Calu3 (cell line): ENCODE results near the gene PRSS2. TPM values are rescaled to one million over a fixed set of nuclear protein-coding genes. Genes with fewer than 3 reads are reported as not detected.
"Not testable (repeated sequence)": the region's sequence is repeated elsewhere in the genome, so short reads cannot be mapped to it uniquely, and the experiment has no call there.

Source experiments
- BruUV-seq: library from RNA; stranded (reverse); fragments of 400-500 nt; replicated peaks from 2 replicates; lab custom pipeline; 2021; lab: Mats Ljungman, UMichigan
- CTCF ChIA-PET: fragments of 300-600 bp; sonication (Branson Sonifier 250); formaldehyde crosslinking; loops from one replicate; lab custom pipeline; 2022; ENCODE audit warnings: antibody characterized with exemption; lab: Charles Lee
- DNase-seq: peaks from one replicate; pipeline ENCODE4 v3.0.0; 2022
- H3K27ac Mint-ChIP-seq: one replicate; pipeline ENCODE4 v1.8.0; 2022; ENCODE audit warnings: mixed read lengths; ENCODE audit not compliant: unreplicated experiment
- H3K27me3 Mint-ChIP-seq: one replicate; pipeline ENCODE4 v1.8.0; 2022; ENCODE audit warnings: mixed read lengths; ENCODE audit not compliant: unreplicated experiment
- H3K36me3 Mint-ChIP-seq: one replicate; pipeline ENCODE4 v1.8.0; 2022; ENCODE audit warnings: mild to moderate bottlenecking, moderate library complexity, mixed read lengths; ENCODE audit not compliant: insufficient read depth, unreplicated experiment
- H3K4me1 Mint-ChIP-seq: one replicate; pipeline ENCODE4 v1.8.0; 2022; ENCODE audit warnings: mild to moderate bottlenecking, low read depth, mixed read lengths; ENCODE audit not compliant: unreplicated experiment
- H3K4me3 Mint-ChIP-seq: one replicate; pipeline ENCODE4 v1.8.0; 2022; ENCODE audit warnings: mild to moderate bottlenecking, low read depth, moderate library complexity, mixed read lengths; ENCODE audit not compliant: unreplicated experiment
- H3K9me3 Mint-ChIP-seq: one replicate; pipeline ENCODE4 v1.8.0; 2022; ENCODE audit warnings: low read depth, mixed read lengths; ENCODE audit not compliant: unreplicated experiment
- CTCF ChIP-seq: fragments of 200-600 bp; IDR thresholded peaks from one replicate; pipeline ENCODE4 v1.8.0; 2022; ENCODE audit warnings: antibody characterized with exemption; ENCODE audit not compliant: unreplicated experiment
- intact Hi-C: fragments of 100-400 bp; cut with micrococcal nuclease; formaldehyde crosslinking; loops from one replicate; pipeline ENCODE4 v1.10.0; 2022; ENCODE audit not compliant: unreplicated experiment
- total RNA-seq: library from RNA; stranded (reverse); gene quantifications from 2 replicates; pipeline ENCODE4 v1.2.3, GENCODE V29; 2022

Gene PRSS2
- total RNA-seq, 1 experiment from 2014 or later = 0.64 TPM

GRCh38 chr7:142739923-142740492 is 30.8 kb upstream of the PRSS2 start:
- Mint-ChIP-seq H3K36me3 (no peaks in the 10 kb centered on the region), H3K4me1 (no peaks in the 10 kb centered on the region), H3K9me3 (no peaks in the 10 kb centered on the region), H3K4me3 (no peak overlapping the region), H3K27ac (no peak overlapping the region), H3K27me3 (peaks cover 44% of the 10 kb centered on the region)
- no peak for TF ChIP-seq CTCF
- no peak for DNase-seq
- BruUV-seq = no TSS peak
- intact Hi-C loops = loop anchor here (1.0 kb wide), 1 partner anchor 43 kb away; no protein-coding TSS in a partner anchor
- CTCF ChIA-PET = interaction anchor here (1.6 kb wide), 1 partner anchor 43 kb away, joined by 7 read pairs; no protein-coding TSS in a partner anchor

GRCh38 chr7:142740786-142741185 is 30.0 kb upstream of the PRSS2 start:
- H3K27me3 Mint-ChIP-seq = peaks cover 44% of the 10 kb centered on the region
- H3K27ac Mint-ChIP-seq = no peak overlapping the region
- H3K36me3 Mint-ChIP-seq = no peaks in the 10 kb centered on the region
- H3K4me3 Mint-ChIP-seq = no peak overlapping the region
- no peak for DNase-seq
- BruUV-seq = no TSS peak
- H3K9me3 Mint-ChIP-seq = no peaks in the 10 kb centered on the region
- no peak for TF ChIP-seq CTCF
- no peaks in the 10 kb centered on the region for H3K4me1 Mint-ChIP-seq
- intact Hi-C loops = loop anchor here (1.0 kb wide), 1 partner anchor 43 kb away; no protein-coding TSS in a partner anchor
- CTCF ChIA-PET = interaction anchor here (1.6 kb wide), 1 partner anchor 43 kb away, joined by 7 read pairs; no protein-coding TSS in a partner anchor

DNA sequence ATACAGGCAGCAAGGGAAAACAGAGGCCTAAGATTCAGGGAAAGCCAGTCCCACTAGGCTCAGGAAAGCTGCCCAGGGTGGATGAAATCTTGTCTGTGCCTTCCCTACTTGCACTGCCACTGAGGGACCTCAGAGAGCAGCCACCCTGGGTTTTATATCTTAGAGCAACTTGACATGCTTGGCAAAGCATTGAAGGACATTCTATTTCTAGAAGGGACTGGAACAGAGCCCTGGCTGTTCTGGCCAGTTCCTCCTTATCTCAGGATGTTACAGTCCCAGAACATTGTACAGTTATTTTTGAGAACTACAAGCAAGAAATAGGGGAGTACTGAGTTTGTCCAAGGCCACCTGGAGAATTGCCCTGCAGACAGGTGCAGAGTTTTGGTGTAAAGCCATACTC is 28.8 kb upstream of the PRSS2 start:
- H3K36me3 Mint-ChIP-seq, H3K4me3 Mint-ChIP-seq, DNase-seq, H3K27ac Mint-ChIP-seq, H3K4me1 Mint-ChIP-seq, H3K9me3 Mint-ChIP-seq, intact Hi-C loops, BruUV-seq: not testable (repeated sequence)
- peaks cover 44% of the 10 kb centered on the region for H3K27me3 Mint-ChIP-seq
- CTCF ChIA-PET = interaction anchor here (1.6 kb wide), 1 partner anchor 41 kb away, joined by 7 read pairs; no protein-coding TSS in a partner anchor

DNA sequence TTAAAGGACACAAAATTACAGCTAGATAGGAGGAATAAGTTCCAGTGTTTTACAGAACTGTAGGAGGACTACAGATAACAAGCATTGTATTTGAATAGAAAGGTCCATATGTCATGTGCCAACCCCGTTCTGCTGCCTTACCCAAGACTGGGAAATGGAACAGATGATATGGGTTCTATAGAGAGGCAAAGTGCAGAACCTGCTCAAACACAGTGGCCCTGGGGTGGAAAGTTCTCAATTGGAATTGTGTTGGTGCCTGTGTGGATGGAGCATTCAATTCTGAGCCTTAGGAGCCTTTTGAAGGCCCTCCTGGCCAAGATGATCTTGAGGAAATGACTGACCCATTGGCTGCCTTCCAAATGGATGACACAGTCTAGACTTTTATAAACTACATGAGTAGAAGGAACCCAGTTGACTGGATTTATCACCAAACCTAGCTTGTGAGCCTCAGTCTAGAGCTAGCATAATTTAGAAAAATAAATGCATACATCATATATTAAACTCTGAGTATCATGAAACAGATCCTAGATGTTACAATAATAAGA is 25.6 kb upstream of the PRSS2 start:
- CTCF ChIA-PET = interaction anchor here (0.5 kb wide), 1 partner anchor 296 kb away, joined by 3 read pairs; no protein-coding TSS in a partner anchor
- no peak for TF ChIP-seq CTCF
- Mint-ChIP-seq H3K27ac (no peak overlapping the region), H3K36me3 (no peaks in the 10 kb centered on the region), H3K9me3 (no peaks in the 10 kb centered on the region), H3K4me1 (peaks cover 22% of the 10 kb centered on the region), H3K27me3 (peaks cover 46% of the 10 kb centered on the region), H3K4me3 (no peak overlapping the region)
- BruUV-seq = no TSS peak
- DNase-seq = no peak
- intact Hi-C loops = no loop called here

DNA sequence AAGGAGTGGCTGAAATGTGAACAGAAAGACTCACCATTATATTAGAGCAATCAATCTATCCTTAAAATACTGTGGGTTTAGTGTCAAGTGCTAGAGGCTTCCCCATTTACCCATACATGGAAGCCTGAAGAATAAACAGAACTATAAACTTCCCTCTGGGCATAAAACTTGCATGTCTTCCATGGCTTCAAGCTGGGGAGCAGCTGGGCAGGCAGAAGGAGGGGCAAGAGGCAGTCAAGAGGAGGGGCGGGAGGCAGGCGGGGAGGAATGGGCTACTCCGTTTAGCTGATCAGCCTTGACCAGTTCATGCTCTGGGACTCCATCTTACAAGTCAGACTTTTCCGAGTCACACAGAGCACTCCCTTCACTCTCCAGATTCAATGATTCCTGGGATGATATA is 25.0 kb upstream of the PRSS2 start:
- Mint-ChIP-seq H3K27ac (no peak overlapping the region), H3K36me3 (no peaks in the 10 kb centered on the region), H3K4me3 (no peak overlapping the region), H3K4me1 (peaks cover 22% of the 10 kb centered on the region), H3K9me3 (no peaks in the 10 kb centered on the region), H3K27me3 (peaks cover 43% of the 10 kb centered on the region)
- TF ChIP-seq CTCF = no peak
- DNase-seq = no peak
- CTCF ChIA-PET = no interaction called here
- intact Hi-C loops = no loop called here
- no TSS peak for BruUV-seq
